H9 (cell line): ENCODE data around the gene COL28A1. TPM values are rescaled to one million over a fixed set of nuclear protein-coding genes. Genes with fewer than 3 reads are reported as not detected.

ENCODE experiments used
- DNase-seq: peaks from one replicate; pipeline ENCODE4 v3.0.0-alpha.2; 2017
- H2AFZ ChIP-seq: one replicate; pipeline ENCODE4 v1.6.1; 2013; ENCODE audit warnings: mild to moderate bottlenecking, low read length, control low read depth, moderate library complexity
- H2AK5ac ChIP-seq: 2 replicates; pipeline ENCODE4 v1.6.1; 2013; ENCODE audit warnings: low read length, control low read depth, mixed read lengths; ENCODE audit not compliant: insufficient read length
- H2BK120ac ChIP-seq: one replicate; pipeline ENCODE4 v1.6.1; 2013; ENCODE audit warnings: low read depth, mild to moderate bottlenecking, low read length, control low read depth, inconsistent platforms; ENCODE audit not compliant: poor library complexity, severe bottlenecking
- H2BK12ac ChIP-seq: 2 replicates; pipeline ENCODE4 v1.6.1; 2013; ENCODE audit warnings: low read length, control low read depth, mixed read lengths, low read depth; ENCODE audit not compliant: insufficient read length
- H2BK15ac ChIP-seq: 2 replicates; pipeline ENCODE4 v1.6.1; 2013; ENCODE audit warnings: low read depth, low read length, control low read depth
- H2BK20ac ChIP-seq: one replicate; pipeline ENCODE4 v1.6.1; 2013; ENCODE audit warnings: low read depth, mild to moderate bottlenecking, low read length, control low read depth, inconsistent platforms; ENCODE audit not compliant: poor library complexity, severe bottlenecking
- H2BK5ac ChIP-seq: 2 replicates; pipeline ENCODE4 v1.6.1; 2013; ENCODE audit warnings: low read length, control low read depth, mixed read lengths; ENCODE audit not compliant: insufficient read length
- H3K14ac ChIP-seq: 2 replicates; pipeline ENCODE4 v1.6.1; 2013; ENCODE audit warnings: low read length, control low read depth; ENCODE audit not compliant: insufficient read depth
- H3K18ac ChIP-seq: 2 replicates; pipeline ENCODE4 v1.6.1; 2013; ENCODE audit warnings: low read depth, mild to moderate bottlenecking, mixed read lengths, low read length, control low read depth; ENCODE audit not compliant: insufficient read length
- H3K23ac ChIP-seq: 2 replicates; pipeline ENCODE4 v1.6.1; 2013; ENCODE audit warnings: low read length, control low read depth, mixed read lengths, low read depth; ENCODE audit not compliant: insufficient read length
- H3K23me2 ChIP-seq: 2 replicates; pipeline ENCODE4 v1.6.1; 2013; ENCODE audit warnings: low read depth, mild to moderate bottlenecking, mixed read lengths, low read length, control low read depth; ENCODE audit not compliant: insufficient read length, poor library complexity, severe bottlenecking
- H3K27ac ChIP-seq: 2 replicates; pipeline ENCODE4 v1.5.1; 2013; ENCODE audit warnings: low read length, control low read depth, mixed read lengths, low read depth; ENCODE audit not compliant: insufficient read length
- H3K27me3 ChIP-seq: 2 replicates; pipeline ENCODE4 v1.6.1; 2013; ENCODE audit warnings: low read length, control low read depth, inconsistent platforms; ENCODE audit not compliant: insufficient read depth
- H3K4ac ChIP-seq: 2 replicates; pipeline ENCODE4 v1.6.1; 2013; ENCODE audit warnings: low read depth, mild to moderate bottlenecking, control low read depth, inconsistent platforms, low read length, moderate library complexity
- H3K4me1 ChIP-seq: 2 replicates; pipeline ENCODE4 v1.6.1; 2013; ENCODE audit warnings: low read length, control low read depth, inconsistent platforms; ENCODE audit not compliant: insufficient read depth
- H3K4me2 ChIP-seq: 2 replicates; pipeline ENCODE4 v1.6.1; 2013; ENCODE audit warnings: low read length, control low read depth, mixed read lengths; ENCODE audit not compliant: insufficient read length, insufficient read depth
- H3K56ac ChIP-seq: 2 replicates; pipeline ENCODE4 v1.6.1; 2013; ENCODE audit warnings: low read depth, mild to moderate bottlenecking, mixed read lengths, low read length, control low read depth; ENCODE audit not compliant: insufficient read length
- H3K79me1 ChIP-seq: 2 replicates; pipeline ENCODE4 v1.6.1; 2013; ENCODE audit warnings: low read depth, mild to moderate bottlenecking, moderate library complexity, low read length, control low read depth, inconsistent platforms; ENCODE audit not compliant: insufficient read depth, poor library complexity, severe bottlenecking
- H3K79me2 ChIP-seq: 2 replicates; pipeline ENCODE4 v1.6.1; 2013; ENCODE audit warnings: low read length, control low read depth, inconsistent platforms; ENCODE audit not compliant: insufficient read depth
- H3K9ac ChIP-seq: 2 replicates; pipeline ENCODE4 v1.6.1; 2013; ENCODE audit warnings: low read length, control low read depth, mixed read lengths; ENCODE audit not compliant: insufficient read length; ENCODE audit errors: extremely low read depth
- H3K9me3 ChIP-seq: one replicate; pipeline ENCODE4 v1.6.1; 2013; ENCODE audit warnings: low read depth, low read length, inconsistent platforms; ENCODE audit not compliant: control insufficient read depth
- H3T11ph ChIP-seq: one replicate; pipeline ENCODE4 v1.6.1; 2013; ENCODE audit warnings: mild to moderate bottlenecking, low read length, control low read depth, inconsistent platforms
- H4K20me1 ChIP-seq: one replicate; pipeline ENCODE4 v1.6.1; 2013; ENCODE audit not compliant: control insufficient read depth, insufficient read length, insufficient read depth
- H4K5ac ChIP-seq: 2 replicates; pipeline ENCODE4 v1.6.1; 2013; ENCODE audit warnings: low read depth, mild to moderate bottlenecking, mixed read lengths, low read length, control low read depth; ENCODE audit not compliant: insufficient read length
- H4K8ac ChIP-seq: replicated peaks from 2 replicates; pipeline ENCODE4 v1.6.1; 2013; ENCODE audit warnings: low read length, control low read depth, mixed read lengths, low read depth; ENCODE audit not compliant: insufficient read length
- H4K91ac ChIP-seq: 2 replicates; pipeline ENCODE4 v1.6.1; 2013; ENCODE audit warnings: low read depth, mild to moderate bottlenecking, moderate library complexity, mixed read lengths, low read length, control low read depth; ENCODE audit not compliant: insufficient read length
- H3K27ac Mint-ChIP-seq, 3 experiments: 2 replicates in 2 of 3; 3 replicates in 1 of 3; pipeline ENCODE4 v1.8.0; 2020 to 2021; ENCODE audit warnings: mixed read lengths in 3 of 3, mild to moderate bottlenecking in 1 of 3, moderate library complexity in 1 of 3
- H3K27me3 Mint-ChIP-seq: 2 replicates; pipeline ENCODE4 v1.8.0; 2021; ENCODE audit warnings: low read depth, mild to moderate bottlenecking, moderate library complexity, mixed read lengths
- H3K36me3 Mint-ChIP-seq, 3 experiments: 2 replicates in 2 of 3; 3 replicates in 1 of 3; pipeline ENCODE4 v1.8.0; 2020 to 2021; ENCODE audit warnings: low read depth in 3 of 3, mixed read lengths in 3 of 3; ENCODE audit not compliant: insufficient read depth in 1 of 3
- H3K4me1 Mint-ChIP-seq, 2 experiments: 2 replicates each; pipeline ENCODE4 v1.8.0; 2020; ENCODE audit warnings: mixed read lengths in 2 of 2
- H3K4me3 Mint-ChIP-seq, 2 experiments: 2 replicates in 1 of 2; 3 replicates in 1 of 2; pipeline ENCODE4 v1.8.0; 2020 to 2021; ENCODE audit warnings: mild to moderate bottlenecking in 2 of 2, mixed read lengths in 2 of 2, moderate library complexity in 1 of 2
- H3K9me3 Mint-ChIP-seq, 2 experiments: 2 replicates in 1 of 2; 3 replicates in 1 of 2; pipeline ENCODE4 v1.8.0; 2020; ENCODE audit warnings: mild to moderate bottlenecking in 2 of 2, mixed read lengths in 2 of 2, moderate library complexity in 1 of 2
- CTCF ChIP-seq: fragments of 200-600 bp; sonication (generic); conservative IDR thresholded peaks from 3 replicates; pipeline ENCODE4 v1.8.0; 2021; ENCODE audit warnings: antibody characterized with exemption, mild to moderate bottlenecking
- total RNA-seq: library from RNA; stranded (reverse); gene quantifications from 2 replicates; pipeline ENCODE4 v1.2.1, GENCODE V29; 2021

The COL28A1 gene
- total RNA-seq, 1 experiment from 2014 or later, result 0.66 TPM

GRCh38 chr7:7454000-7454399, 81.7 kb downstream of the COL28A1 start:
- H3K4me1 Mint-ChIP-seq, result peaks cover 0 to 2% of the 10 kb centered on the region in 2 experiments; a peak in 1 of 4 replicates
- Histone ChIP-seq H3K27ac (no peak overlapping the region), H3K4ac (no peak overlapping the region), H3K56ac (no peak overlapping the region), H3K23ac (no peak overlapping the region), H2AFZ (no peak overlapping the region), H2BK20ac (no peak overlapping the region), H4K20me1 (no peaks in the 10 kb centered on the region), H3K4me1 (no peaks in the 10 kb centered on the region), H2BK12ac (no peak overlapping the region), H3K18ac (no peak overlapping the region), H3K9me3 (no peaks in the 10 kb centered on the region), H2BK120ac (no peak overlapping the region), H3K79me1 (no peaks in the 10 kb centered on the region), H3K79me2 (no peaks in the 10 kb centered on the region), H2AK5ac (no peak overlapping the region), H3K27me3 (no peaks in the 10 kb centered on the region), H3K4me2 (no peak overlapping the region), H4K91ac (no peak overlapping the region), H2BK15ac (no peak overlapping the region), H3K9ac (no peak overlapping the region), H3K23me2 (no peaks in the 10 kb centered on the region), H3K14ac (no peak overlapping the region), H4K8ac (no peak overlapping the region), H2BK5ac (no peak overlapping the region), H3T11ph (no peak overlapping the region), H4K5ac (no peak overlapping the region)
- no peaks in the 10 kb centered on the region for H3K27me3 Mint-ChIP-seq
- TF ChIP-seq CTCF, result no peak
- H3K9me3 Mint-ChIP-seq, result peaks cover 2 to 6% of the 10 kb centered on the region in 2 experiments; a peak in 3 of 5 replicates
- no peak overlapping the region for H3K4me3 Mint-ChIP-seq
- peaks cover 0 to 14% (median 5%) of the 10 kb centered on the region in 3 experiments; a peak in 1 of 7 replicates for H3K36me3 Mint-ChIP-seq
- no peak overlapping the region for H3K27ac Mint-ChIP-seq
- no peak for DNase-seq
